GM13976 (cell line): Measurements from ENCODE around the gene CADPS.

ENCODE experiments used
- DNase-seq: peaks from one replicate; pipeline ENCODE4 v3.0.0; 2012; ENCODE audit warnings: low spot score
- in situ Hi-C: fragments of 300-500 bp; cut with MboI; formaldehyde crosslinking; loops from one replicate; pipeline ENCODE4 v1.12.0; 2022; ENCODE audit warnings: low sequenced_read_pairs, mixed read lengths, inconsistent platforms; ENCODE audit not compliant: unreplicated experiment
- TF ChIP-seq, protein P1 (sequence below): IDR thresholded peaks from 2 replicates; pipeline ENCODE4 v1.5.1; 2012; ENCODE audit warnings: borderline replicate concordance, mild to moderate bottlenecking; ENCODE audit not compliant: insufficient read depth; ENCODE audit errors: extremely low read depth, missing control alignments, control extremely low read depth

Gene CADPS

DNA sequence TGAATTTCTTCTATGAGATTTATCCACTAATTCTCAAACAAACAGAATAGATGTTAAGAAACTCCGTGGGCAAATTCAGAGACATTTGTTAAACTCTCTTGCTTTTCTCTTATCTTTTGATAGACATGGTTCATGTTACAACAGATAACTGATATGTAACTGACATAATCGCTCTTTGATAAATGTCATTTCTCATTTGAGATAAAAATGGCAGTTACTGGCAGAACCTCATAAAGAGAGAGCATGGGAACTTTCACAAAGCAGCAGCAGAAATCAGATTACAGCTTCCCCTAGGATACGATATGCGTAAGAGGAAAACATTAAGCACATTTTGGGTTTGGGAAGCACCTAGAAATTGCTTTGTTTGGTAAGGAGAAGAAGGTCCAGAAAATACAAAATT is 126.1 kb downstream of the CADPS start:
- TF ChIP-seq, protein P1, sequence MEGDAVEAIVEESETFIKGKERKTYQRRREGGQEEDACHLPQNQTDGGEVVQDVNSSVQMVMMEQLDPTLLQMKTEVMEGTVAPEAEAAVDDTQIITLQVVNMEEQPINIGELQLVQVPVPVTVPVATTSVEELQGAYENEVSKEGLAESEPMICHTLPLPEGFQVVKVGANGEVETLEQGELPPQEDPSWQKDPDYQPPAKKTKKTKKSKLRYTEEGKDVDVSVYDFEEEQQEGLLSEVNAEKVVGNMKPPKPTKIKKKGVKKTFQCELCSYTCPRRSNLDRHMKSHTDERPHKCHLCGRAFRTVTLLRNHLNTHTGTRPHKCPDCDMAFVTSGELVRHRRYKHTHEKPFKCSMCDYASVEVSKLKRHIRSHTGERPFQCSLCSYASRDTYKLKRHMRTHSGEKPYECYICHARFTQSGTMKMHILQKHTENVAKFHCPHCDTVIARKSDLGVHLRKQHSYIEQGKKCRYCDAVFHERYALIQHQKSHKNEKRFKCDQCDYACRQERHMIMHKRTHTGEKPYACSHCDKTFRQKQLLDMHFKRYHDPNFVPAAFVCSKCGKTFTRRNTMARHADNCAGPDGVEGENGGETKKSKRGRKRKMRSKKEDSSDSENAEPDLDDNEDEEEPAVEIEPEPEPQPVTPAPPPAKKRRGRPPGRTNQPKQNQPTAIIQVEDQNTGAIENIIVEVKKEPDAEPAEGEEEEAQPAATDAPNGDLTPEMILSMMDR: no peak
- in situ Hi-C loops: no loop called here

GRCh38 chr3:62737449-62737848 is 137.8 kb downstream of the CADPS start:
- DNase-seq: no peak
- TF ChIP-seq, protein P1: no peak
- in situ Hi-C loops: no loop called here

More for the DNA sequence above, 126.1 kb downstream of the CADPS start:
- no peak for DNase-seq

GRCh38 chr3:62735510-62735909 is 139.7 kb downstream of the CADPS start:
- DNase-seq: no peak
- in situ Hi-C loops: no loop called here
- TF ChIP-seq, protein P1: no peak

- TF ChIP-seq, protein P1: no peak
- DNase-seq: no peak
- in situ Hi-C loops: no loop called here
Measured at GRCh38 chr3:62732183-62732904, 142.9 kb downstream of the CADPS start.

DNA sequence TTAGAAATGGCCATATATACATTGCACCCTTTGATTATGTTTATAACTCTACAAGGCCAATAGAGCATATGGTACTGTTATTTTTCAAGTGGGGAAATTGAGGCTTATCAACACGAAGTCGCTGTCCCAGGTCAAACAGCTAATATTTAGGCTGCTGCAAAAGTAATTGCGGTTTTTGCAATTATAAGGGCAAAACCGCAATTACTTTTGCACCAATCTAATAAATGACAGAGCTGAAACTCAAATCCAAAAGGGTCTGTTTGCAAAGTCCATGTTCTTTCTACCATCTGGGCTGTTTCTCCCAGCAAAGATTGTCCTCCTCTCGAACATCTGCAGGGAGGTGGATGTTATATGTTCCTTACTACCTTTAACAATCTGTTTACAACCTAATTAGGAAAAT is 147.2 kb downstream of the CADPS start:
- in situ Hi-C loops: no loop called here
- TF ChIP-seq, protein P1: no peak
- DNase-seq: no peak

GRCh38 chr3:62727536-62727935 is 147.7 kb downstream of the CADPS start:
- in situ Hi-C loops: no loop called here
- TF ChIP-seq, protein P1: no peak

More at GRCh38 chr3:62727536-62727935, 147.7 kb downstream of the CADPS start:
- DNase-seq: no peak
